ENCODE measurements around the gene C10orf90. TPM values are rescaled to one million over a fixed set of nuclear protein-coding genes. Genes with fewer than 3 reads are reported as not detected.

The C10orf90 gene
- total and polyA plus RNA-seq, 7 donors: 0.03 to 1.1 (median 0.33) TPM; not detected in 4

GRCh38 chr10:126417220-126417825, 253.2 kb downstream of the C10orf90 start:
- H3K9me3 ChIP-seq: peaks cover 0 to 3% (median 1%) of the 10 kb centered on the region in 4 donors

GRCh38 chr10:126409821-126410220, 260.7 kb downstream of the C10orf90 start:
- H3K36me3 ChIP-seq: no peaks in the 10 kb centered on the region
- WGBS, 2 donors: 17 to 54% methylated on average over 6 of the region's 6 CpGs
- no peak overlapping the region for H3K4me3 ChIP-seq
- no peaks in the 10 kb centered on the region for H3K4me1 ChIP-seq
- intact Hi-C loops (cut with DNase I): no loop called here
- no peak for TF ChIP-seq CTCF (IDR thresholded peaks at IDR 0.05)
- TF ChIP-seq POLR2AphosphoS5 (IDR thresholded peaks at IDR 0.05): no peak
- TF ChIP-seq EP300 (IDR thresholded peaks at IDR 0.05): no peak
- TF ChIP-seq POLR2A (IDR thresholded peaks at IDR 0.05): no peak
- no peaks in the 10 kb centered on the region for H3K9me3 ChIP-seq
- H3K27me3 ChIP-seq: no peaks in the 10 kb centered on the region
- no peak overlapping the region for H3K27ac ChIP-seq
- no peak for DNase-seq

More at GRCh38 chr10:126417220-126417825, 253.2 kb downstream of the C10orf90 start:
- no peak overlapping the region for H3K27ac ChIP-seq
- intact Hi-C loops (cut with DNase I): no loop called here
- no peaks in the 10 kb centered on the region for H3K27me3 ChIP-seq
- no peaks in the 10 kb centered on the region for H3K4me1 ChIP-seq
- H3K4me3 ChIP-seq: no peak overlapping the region
- no peaks in the 10 kb centered on the region for H3K36me3 ChIP-seq
- DNase-seq: no peak
- TF ChIP-seq POLR2A (IDR thresholded peaks at IDR 0.05) (no peak), EP300 (IDR thresholded peaks at IDR 0.05) (no peak), POLR2AphosphoS5 (IDR thresholded peaks at IDR 0.05) (no peak), CTCF (IDR thresholded peaks at IDR 0.05) (no peak)
- 65 to 75% methylated on average over 4 of the region's 4 CpGs for WGBS, 2 donors

GRCh38 chr10:126408953-126409641, 261.4 kb downstream of the C10orf90 start:
- intact Hi-C loops (cut with DNase I): no loop called here
- Histone ChIP-seq H3K9me3 (no peaks in the 10 kb centered on the region), H3K4me1 (no peaks in the 10 kb centered on the region), H3K36me3 (no peaks in the 10 kb centered on the region), H3K27me3 (no peaks in the 10 kb centered on the region), H3K27ac (no peak overlapping the region), H3K4me3 (no peak overlapping the region)
- TF ChIP-seq CTCF (IDR thresholded peaks at IDR 0.05): no peak
- no peak for TF ChIP-seq EP300 (IDR thresholded peaks at IDR 0.05)
- TF ChIP-seq POLR2A (IDR thresholded peaks at IDR 0.05): no peak
- TF ChIP-seq POLR2AphosphoS5 (IDR thresholded peaks at IDR 0.05): no peak
- WGBS, 2 donors: 46 to 78% methylated on average over 11 of the region's 11 CpGs
- DNase-seq: no peak

- WGBS, 2 donors: 72 to 79% methylated on average over 2 of the region's 2 CpGs
- H3K9me3 ChIP-seq: no peaks in the 10 kb centered on the region
Observed at GRCh38 chr10:126407831-126408230, 262.7 kb downstream of the C10orf90 start.

More at GRCh38 chr10:126407831-126408230, 262.7 kb downstream of the C10orf90 start:
- Histone ChIP-seq H3K36me3 (no peaks in the 10 kb centered on the region), H3K4me3 (no peak overlapping the region), H3K27ac (no peak overlapping the region), H3K4me1 (no peaks in the 10 kb centered on the region), H3K27me3 (no peaks in the 10 kb centered on the region)
- no peak for DNase-seq
- TF ChIP-seq POLR2AphosphoS5 (IDR thresholded peaks at IDR 0.05) (no peak), POLR2A (IDR thresholded peaks at IDR 0.05) (no peak), CTCF (IDR thresholded peaks at IDR 0.05) (no peak), EP300 (IDR thresholded peaks at IDR 0.05) (no peak)
- intact Hi-C loops (cut with DNase I): no loop called here
